A549 (cell line): Measurements from ENCODE around the gene KCNG2.

Experiments used
- EP300 ChIP-seq, 2 experiments: fragments of >200 bp; sonication (Bioruptor Twin); formaldehyde crosslinking; IDR thresholded peaks; 2 replicates in 1 of 2; 3 replicates in 1 of 2; pipeline ENCODE4 v1.6.1; 2016 to 2017
- TP53 ChIP-seq: fragments of 250-450 bp; sonication (Bioruptor Pico); IDR thresholded peaks from 2 replicates; pipeline ENCODE4 v1.5.0; 2021; ENCODE audit warnings: mild to moderate bottlenecking, moderate library complexity

- TF ChIP-seq TP53 (CRISPR knock-in tag) (no peak), EP300 (IDR thresholded peaks at IDR 0.05) (no peak)
Measured at GRCh38 chr18:79940126-79940813, 142.5 kb downstream of the KCNG2 start.
